HCT116 (cell line): ENCODE data around the gene FNDC4. TPM values are rescaled to one million over a fixed set of nuclear protein-coding genes. Genes with fewer than 3 reads are reported as not detected.
A peak's percentile ranks its signal among the peaks of the same experiment; 100 is the strongest.

Source experiments
- ATAC-seq: fragments of 200-7000 bp; cut with Tn5 transposase; 2 replicates; pipeline ENCODE4 v1.9.1; 2020; ENCODE audit warnings: mild to moderate bottlenecking, moderate library complexity
- BruUV-seq: library from RNA; stranded (reverse); fragments of 400-500 nt; replicated peaks from 2 replicates; lab custom pipeline; 2021; lab: Mats Ljungman, UMichigan
- CTCF ChIA-PET: fragments of 300-600 bp; sonication (Branson Sonifier 250); formaldehyde crosslinking; loops from one replicate; lab custom pipeline; 2021; ENCODE audit warnings: antibody characterized with exemption; lab: Charles Lee
- POLR2A ChIA-PET: fragments of 300-600, 350-600 bp; sonication (Branson Sonifier 250); formaldehyde crosslinking; loops from one replicate; lab custom pipeline; 2021; ENCODE audit warnings: antibody characterized with exemption; lab: Charles Lee
- RAD21 ChIA-PET, 2 experiments: fragments of 300-600 bp; sonication (Branson Sonifier 250); formaldehyde crosslinking; loops; one replicate each; lab custom pipeline; 2023; ENCODE audit warnings: low total read pairs in 2 of 2; ENCODE audit not compliant: uncharacterized antibody in 2 of 2, unreplicated experiment in 2 of 2, low non-redundant PET in 1 of 2; lab: Charles Lee
- DNase-seq: peaks from one replicate; pipeline ENCODE4 v3.0.0-alpha.2; 2010; ENCODE audit warnings: low read depth, low spot score
- H2AFZ ChIP-seq: fragments of 200-600 bp; shearing (Covaris generic), sonication (generic); 2 replicates; pipeline ENCODE4 v1.6.1; 2017; ENCODE audit warnings: low read depth, mixed run types, mixed read lengths, antibody characterized with exemption, low read length; ENCODE audit not compliant: poor library complexity, severe bottlenecking
- H3K27ac ChIP-seq: 2 replicates; pipeline ENCODE4 v1.5.1; 2012; ENCODE audit warnings: low read depth, low read length
- H3K27me3 ChIP-seq: fragments of 200-600 bp; sonication (generic); 2 replicates; pipeline ENCODE4 v1.6.1; 2016; ENCODE audit warnings: mixed run types, low read length, mixed read lengths; ENCODE audit not compliant: insufficient read depth
- H3K36me3 ChIP-seq, 2 experiments: fragments of 200-500 bp in 1 of 2; fragments of 200-600 bp in 1 of 2; sonication (Bioruptor generic) in 1 of 2; sonication (generic) in 1 of 2; 2 replicates each; pipeline versions ENCODE4 v1.5.1 to v1.6.1; 2014 to 2016; ENCODE audit warnings: low read length in 2 of 2, inconsistent platforms in 1 of 2, mixed read lengths in 1 of 2, mixed run types in 1 of 2; ENCODE audit not compliant: insufficient read depth in 2 of 2, control insufficient read depth in 1 of 2
- H3K4me1 ChIP-seq, 2 experiments: fragments of 200-600 bp in 1 of 2; sonication (generic) in 1 of 2; 2 replicates each; pipeline versions ENCODE4 v1.5.1 to v1.6.1; 2012 to 2017; ENCODE audit warnings: low read length in 2 of 2, inconsistent platforms in 1 of 2, mild to moderate bottlenecking in 1 of 2, mixed read lengths in 1 of 2, mixed run types in 1 of 2, moderate library complexity in 1 of 2; ENCODE audit not compliant: insufficient read depth in 2 of 2, control insufficient read depth in 1 of 2
- H3K4me2 ChIP-seq: fragments of 200-600 bp; sonication (generic); 2 replicates; pipeline ENCODE4 v1.6.1; 2017; ENCODE audit warnings: mixed run types, low read length, mixed read lengths
- H3K4me3 ChIP-seq, 2 experiments: fragments of 200-600 bp in 1 of 2; sonication (generic) in 1 of 2; replicated peaks in 1 of 2; 2 replicates each; pipeline ENCODE4 v1.5.1; 2011 to 2016; ENCODE audit warnings: low read length in 2 of 2, control low read depth in 1 of 2, low read depth in 1 of 2, mild to moderate bottlenecking in 1 of 2, mixed read lengths in 1 of 2, mixed run types in 1 of 2
- H3K79me2 ChIP-seq: fragments of 200-600 bp; sonication (generic); 2 replicates; pipeline ENCODE4 v1.6.1; 2017; ENCODE audit warnings: mild to moderate bottlenecking, mixed run types, low read length, moderate library complexity, mixed read lengths; ENCODE audit not compliant: insufficient read depth
- H3K9ac ChIP-seq: fragments of 200-600 bp; sonication (generic); 2 replicates; pipeline ENCODE4 v1.6.1; 2016; ENCODE audit warnings: low read length, mixed read lengths
- H3K9me2 ChIP-seq: fragments of 200-600 bp; sonication (generic), shearing (Covaris generic); 2 replicates; pipeline ENCODE4 v1.6.1; 2017; ENCODE audit warnings: mixed run types, mild to moderate bottlenecking, moderate library complexity; ENCODE audit not compliant: insufficient read depth
- H3K9me3 ChIP-seq, 2 experiments: fragments of 200-500 bp in 1 of 2; fragments of 200-600 bp in 1 of 2; sonication (Bioruptor generic) in 1 of 2; sonication (generic) in 1 of 2; 2 replicates each; pipeline ENCODE4 v1.6.1; 2014 to 2017; ENCODE audit warnings: low read length in 2 of 2, mixed read lengths in 2 of 2, inconsistent platforms in 1 of 2, low read depth in 1 of 2, mild to moderate bottlenecking in 1 of 2, mixed run types in 1 of 2, moderate library complexity in 1 of 2; ENCODE audit not compliant: control insufficient read depth in 1 of 2, insufficient read depth in 1 of 2
- H4K20me1 ChIP-seq: fragments of 200-600 bp; sonication (generic), shearing (Covaris generic); 2 replicates; pipeline ENCODE4 v1.6.1; 2017; ENCODE audit warnings: mixed run types, mild to moderate bottlenecking, moderate library complexity; ENCODE audit not compliant: insufficient read depth
- CEBPB ChIP-seq: IDR thresholded peaks from 2 replicates; pipeline ENCODE4 v1.6.1; 2012; ENCODE audit warnings: low read depth
- CTCF ChIP-seq, 3 experiments: fragments of 200-600 bp in 1 of 3; sonication (generic) in 1 of 3; IDR thresholded peaks in 2 of 3; conservative IDR thresholded peaks in 1 of 3; 2 replicates each; pipeline ENCODE4 v1.5.1; 2012 to 2017; ENCODE audit warnings: low read depth in 2 of 3, low read length in 2 of 3, antibody characterized with exemption in 1 of 3, borderline replicate concordance in 1 of 3, control low read depth in 1 of 3, mild to moderate bottlenecking in 1 of 3, mixed read lengths in 1 of 3, mixed run types in 1 of 3, moderate library complexity in 1 of 3; ENCODE audit not compliant: insufficient read depth in 1 of 3
- ELF1 ChIP-seq: IDR thresholded peaks from 2 replicates; pipeline ENCODE4 v1.6.1; 2012; ENCODE audit warnings: low read depth, borderline replicate concordance
- EZH2 ChIP-seq: fragments of 200-600 bp; sonication (generic); IDR thresholded peaks from 2 replicates; pipeline ENCODE4 v1.6.1; 2017; ENCODE audit warnings: antibody characterized with exemption, mixed run types
- FOSL1 ChIP-seq: IDR thresholded peaks from 2 replicates; pipeline ENCODE4 v1.6.1; 2012; ENCODE audit warnings: low read depth
- JUND ChIP-seq: IDR thresholded peaks from 2 replicates; pipeline ENCODE4 v1.6.1; 2012
- MAX ChIP-seq: IDR thresholded peaks from 2 replicates; pipeline ENCODE4 v1.6.1; 2012
- POLR2A ChIP-seq: IDR thresholded peaks from 2 replicates; pipeline ENCODE4 v1.7.0; 2011; ENCODE audit warnings: borderline replicate concordance; ENCODE audit not compliant: insufficient read depth, insufficient read length; ENCODE audit errors: extremely low read depth
- RAD21 ChIP-seq: IDR thresholded peaks from 2 replicates; pipeline ENCODE4 v1.6.1; 2012; ENCODE audit warnings: low read depth, mild to moderate bottlenecking
- REST ChIP-seq: IDR thresholded peaks from 2 replicates; pipeline ENCODE4 v1.6.1; 2012; ENCODE audit warnings: low read depth
- SIN3A ChIP-seq: IDR thresholded peaks from 2 replicates; pipeline ENCODE4 v1.6.1; 2012; ENCODE audit warnings: low read depth
- SP1 ChIP-seq: IDR thresholded peaks from 2 replicates; pipeline ENCODE4 v1.6.1; 2012; ENCODE audit warnings: low read depth
- ZFX ChIP-seq: fragments of 450-650 bp; IDR thresholded peaks from 2 replicates; pipeline ENCODE4 v1.6.1; 2017
- intact Hi-C: fragments of 100-400 bp; cut with micrococcal nuclease; formaldehyde crosslinking; loops from 2 replicates; pipeline ENCODE4 v1.10.0; 2022
- total RNA-seq: library from RNA; stranded (reverse); gene quantifications from one replicate; pipeline ENCODE4 v1.2.1, GENCODE V29; 2021; ENCODE audit not compliant: unreplicated experiment
- TF ChIP-seq, protein P1 (sequence below): IDR thresholded peaks from 2 replicates; pipeline ENCODE4 v1.6.1; 2012
- TF ChIP-seq, protein P2 (sequence below): IDR thresholded peaks from 2 replicates; pipeline ENCODE4 v1.6.1; 2011; ENCODE audit warnings: mild to moderate bottlenecking, low read length, moderate library complexity; ENCODE audit not compliant: insufficient replicate concordance; ENCODE audit errors: extremely low read depth

Gene FNDC4
- total RNA-seq, 1 experiment from 2014 or later: 3.3 TPM

- no peaks in the 10 kb centered on the region for H3K9me3 ChIP-seq
- no TSS peak for BruUV-seq
- TF ChIP-seq FOSL1: no peak
- TF ChIP-seq POLR2A: no peak
- no peak for TF ChIP-seq CEBPB
- TF ChIP-seq MAX: no peak
- no peak for TF ChIP-seq ELF1
- no peak for TF ChIP-seq REST
- TF ChIP-seq SIN3A: no peak
- TF ChIP-seq ZFX: no peak
- TF ChIP-seq, protein P1, sequence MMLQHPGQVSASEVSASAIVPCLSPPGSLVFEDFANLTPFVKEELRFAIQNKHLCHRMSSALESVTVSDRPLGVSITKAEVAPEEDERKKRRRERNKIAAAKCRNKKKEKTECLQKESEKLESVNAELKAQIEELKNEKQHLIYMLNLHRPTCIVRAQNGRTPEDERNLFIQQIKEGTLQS: no peak
- TF ChIP-seq JUND: no peak
- TF ChIP-seq RAD21: no peak
- TF ChIP-seq, protein P2, sequence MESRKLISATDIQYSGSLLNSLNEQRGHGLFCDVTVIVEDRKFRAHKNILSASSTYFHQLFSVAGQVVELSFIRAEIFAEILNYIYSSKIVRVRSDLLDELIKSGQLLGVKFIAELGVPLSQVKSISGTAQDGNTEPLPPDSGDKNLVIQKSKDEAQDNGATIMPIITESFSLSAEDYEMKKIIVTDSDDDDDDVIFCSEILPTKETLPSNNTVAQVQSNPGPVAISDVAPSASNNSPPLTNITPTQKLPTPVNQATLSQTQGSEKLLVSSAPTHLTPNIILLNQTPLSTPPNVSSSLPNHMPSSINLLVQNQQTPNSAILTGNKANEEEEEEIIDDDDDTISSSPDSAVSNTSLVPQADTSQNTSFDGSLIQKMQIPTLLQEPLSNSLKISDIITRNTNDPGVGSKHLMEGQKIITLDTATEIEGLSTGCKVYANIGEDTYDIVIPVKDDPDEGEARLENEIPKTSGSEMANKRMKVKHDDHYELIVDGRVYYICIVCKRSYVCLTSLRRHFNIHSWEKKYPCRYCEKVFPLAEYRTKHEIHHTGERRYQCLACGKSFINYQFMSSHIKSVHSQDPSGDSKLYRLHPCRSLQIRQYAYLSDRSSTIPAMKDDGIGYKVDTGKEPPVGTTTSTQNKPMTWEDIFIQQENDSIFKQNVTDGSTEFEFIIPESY: no peak
- TF ChIP-seq SP1: no peak
- no peak for TF ChIP-seq EZH2
- no peak for TF ChIP-seq CTCF (IDR thresholded peaks at IDR 0.05 in 2 of 3, conservative IDR thresholded peaks at IDR 0.05 in 1 of 3; ENCODE audit: borderline replicate concordance in 1 of 3, insufficient read depth in 1 of 3, low read depth in 2 of 3, low read length in 2 of 3)
- POLR2A ChIA-PET: no interaction called here
- no peak overlapping the region; the same call in 1 of the 2 replicates for H3K27ac ChIP-seq
- peaks cover 8% of the 10 kb centered on the region; the same call in 1 of the 2 replicates for H3K27me3 ChIP-seq
- RAD21 ChIA-PET: no interaction called here
- peak overlapping the region; percentile 76 for H3K4me2 ChIP-seq
- no peak overlapping the region for H2AFZ ChIP-seq
- no peaks in the 10 kb centered on the region for H4K20me1 ChIP-seq
- no peaks in the 10 kb centered on the region for H3K36me3 ChIP-seq
- H3K4me1 ChIP-seq: peaks cover 0 to 17% of the 10 kb centered on the region in 2 experiments; a peak in 3 of 4 replicates
- ATAC-seq: peak; percentile 10
- H3K4me3 ChIP-seq: peak overlapping the region; percentile 40 to 55
- DNase-seq: no peak
- no peaks in the 10 kb centered on the region for H3K9me2 ChIP-seq
- H3K9ac ChIP-seq: peak overlapping the region; percentile 50
- H3K79me2 ChIP-seq: no peaks in the 10 kb centered on the region
- CTCF ChIA-PET: no interaction called here
- intact Hi-C loops: no loop called here
Observed at GRCh38 chr2:27494284-27494943, 586 bp downstream of the FNDC4 start.
